Astrocyte (in vitro differentiated cells and primary cell): ENCODE measurements around the gene CHAF1A.

ENCODE experiments used
- EZH2 ChIP-seq: IDR thresholded peaks from 2 replicates; pipeline ENCODE4 v1.6.1; 2012; ENCODE audit warnings: mild to moderate bottlenecking, low read length, inconsistent platforms; ENCODE audit not compliant: insufficient read depth
- TF ChIP-seq, protein P1 (sequence below): IDR thresholded peaks from 2 replicates; pipeline ENCODE4 v1.5.1; 2011; ENCODE audit warnings: low read depth, mild to moderate bottlenecking, inconsistent platforms, low read length, moderate library complexity; ENCODE audit not compliant: insufficient read depth

DNA sequence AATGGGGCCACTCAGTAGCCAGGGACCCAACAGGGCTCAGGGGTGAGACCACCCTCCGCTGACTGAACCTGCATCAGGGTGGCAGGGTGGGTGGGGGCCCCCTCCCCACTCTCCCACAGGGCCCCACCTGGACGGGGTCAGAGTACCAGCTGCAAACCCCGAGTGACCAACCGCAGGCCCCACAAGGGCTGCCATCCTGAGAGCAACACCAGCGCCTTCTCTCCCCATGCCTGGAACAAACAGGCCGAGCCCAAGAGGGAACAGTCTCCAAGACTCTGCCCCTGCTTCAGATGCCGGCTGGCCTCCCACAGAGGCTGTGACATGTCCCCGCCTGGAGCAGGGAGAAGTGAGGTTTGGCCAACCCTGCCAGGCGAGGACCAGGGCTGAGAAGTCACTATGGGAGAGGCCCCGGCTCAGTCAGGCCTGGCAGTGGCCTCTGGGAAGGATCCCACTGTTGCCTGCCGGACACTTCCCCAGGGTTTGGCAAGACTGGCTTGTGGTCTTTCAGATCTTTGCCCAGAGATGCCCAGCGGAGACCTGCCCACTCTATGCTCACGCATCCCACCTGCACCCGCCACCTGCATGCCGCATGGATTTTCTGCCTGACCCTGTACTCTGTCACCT, 31.9 kb upstream of the CHAF1A start:
- TF ChIP-seq, protein P1, sequence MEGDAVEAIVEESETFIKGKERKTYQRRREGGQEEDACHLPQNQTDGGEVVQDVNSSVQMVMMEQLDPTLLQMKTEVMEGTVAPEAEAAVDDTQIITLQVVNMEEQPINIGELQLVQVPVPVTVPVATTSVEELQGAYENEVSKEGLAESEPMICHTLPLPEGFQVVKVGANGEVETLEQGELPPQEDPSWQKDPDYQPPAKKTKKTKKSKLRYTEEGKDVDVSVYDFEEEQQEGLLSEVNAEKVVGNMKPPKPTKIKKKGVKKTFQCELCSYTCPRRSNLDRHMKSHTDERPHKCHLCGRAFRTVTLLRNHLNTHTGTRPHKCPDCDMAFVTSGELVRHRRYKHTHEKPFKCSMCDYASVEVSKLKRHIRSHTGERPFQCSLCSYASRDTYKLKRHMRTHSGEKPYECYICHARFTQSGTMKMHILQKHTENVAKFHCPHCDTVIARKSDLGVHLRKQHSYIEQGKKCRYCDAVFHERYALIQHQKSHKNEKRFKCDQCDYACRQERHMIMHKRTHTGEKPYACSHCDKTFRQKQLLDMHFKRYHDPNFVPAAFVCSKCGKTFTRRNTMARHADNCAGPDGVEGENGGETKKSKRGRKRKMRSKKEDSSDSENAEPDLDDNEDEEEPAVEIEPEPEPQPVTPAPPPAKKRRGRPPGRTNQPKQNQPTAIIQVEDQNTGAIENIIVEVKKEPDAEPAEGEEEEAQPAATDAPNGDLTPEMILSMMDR = no peak
- TF ChIP-seq EZH2 = no peak
